MCF 10A (cell line): Measurements from ENCODE around the gene HM13. TPM values are rescaled to one million over a fixed set of nuclear protein-coding genes. Genes with fewer than 3 reads are reported as not detected.
A peak's percentile ranks its signal among the peaks of the same experiment; 100 is the strongest.

Source experiments
- BruUV-seq: library from RNA; stranded (reverse); fragments of 400-500 nt; replicated peaks from 2 replicates; lab custom pipeline; 2021; lab: Mats Ljungman, UMichigan
- CTCF ChIA-PET: fragments of 300-600 bp; sonication (Branson Sonifier 250); formaldehyde crosslinking; extraction: SDS; loops from one replicate; lab custom pipeline; 2021; ENCODE audit warnings: antibody characterized with exemption, inconsistent platforms; lab: Yijun Ruan, JAX
- POLR2A ChIA-PET: fragments of 300-600, 350-650 bp; sonication (Branson Sonifier 250); formaldehyde crosslinking; extraction: SDS; loops from one replicate; lab custom pipeline; 2020; ENCODE audit warnings: antibody characterized with exemption, inconsistent platforms; lab: Yijun Ruan, JAX
- DNase-seq: peaks from one replicate; pipeline ENCODE4 v3.0.0-alpha.2; 2018; ENCODE audit not compliant: unreplicated experiment
- H3K27ac Mint-ChIP-seq: one replicate; pipeline ENCODE4 v1.8.0; 2022; ENCODE audit warnings: mild to moderate bottlenecking, low read depth, mixed read lengths; ENCODE audit not compliant: unreplicated experiment
- H3K27me3 Mint-ChIP-seq: one replicate; pipeline ENCODE4 v1.8.0; 2022; ENCODE audit warnings: mixed read lengths; ENCODE audit not compliant: insufficient read depth, unreplicated experiment
- H3K36me3 Mint-ChIP-seq: one replicate; pipeline ENCODE4 v1.8.0; 2022; ENCODE audit warnings: mild to moderate bottlenecking, moderate library complexity, mixed read lengths; ENCODE audit not compliant: insufficient read depth, unreplicated experiment
- H3K4me1 Mint-ChIP-seq: one replicate; pipeline ENCODE4 v1.8.0; 2022; ENCODE audit warnings: mixed read lengths; ENCODE audit not compliant: insufficient read depth, unreplicated experiment
- H3K4me3 Mint-ChIP-seq: one replicate; pipeline ENCODE4 v1.8.0; 2022; ENCODE audit warnings: mild to moderate bottlenecking, moderate library complexity, mixed read lengths; ENCODE audit not compliant: unreplicated experiment
- H3K9me3 Mint-ChIP-seq: one replicate; pipeline ENCODE4 v1.8.0; 2022; ENCODE audit warnings: mixed read lengths; ENCODE audit not compliant: unreplicated experiment
- intact Hi-C: fragments of 100-400 bp; cut with micrococcal nuclease; formaldehyde crosslinking; loops from 2 replicates; pipeline ENCODE4 v1.14.1; 2022
- total RNA-seq: library from RNA; stranded (reverse); gene quantifications from 2 replicates; pipeline ENCODE4 v1.2.3, GENCODE V29; 2022
- TF ChIP-seq, protein P1 (sequence below): fragments of 200-600 bp; IDR thresholded peaks from one replicate; pipeline ENCODE4 v1.8.0; 2022; ENCODE audit warnings: antibody characterized with exemption, mild to moderate bottlenecking; ENCODE audit not compliant: unreplicated experiment

The HM13 gene
- total RNA-seq, 1 experiment from 2014 or later: 276 TPM

- intact Hi-C loops: no loop called here
- Mint-ChIP-seq H3K4me1 (peaks cover 47% of the 10 kb centered on the region), H3K9me3 (no peaks in the 10 kb centered on the region), H3K27ac (no peak overlapping the region), H3K36me3 (peaks cover 79% of the 10 kb centered on the region), H3K4me3 (no peak overlapping the region), H3K27me3 (no peaks in the 10 kb centered on the region)
- BruUV-seq: no TSS peak
- CTCF ChIA-PET: interaction anchor here (0.6 to 31.0 kb wide), 10 partner anchors 7 to 162 kb away, joined by 3 to 1902 read pairs (median 12); partner anchors contain the start of genes BCL2L1 and ID1
- TF ChIP-seq, protein P1, sequence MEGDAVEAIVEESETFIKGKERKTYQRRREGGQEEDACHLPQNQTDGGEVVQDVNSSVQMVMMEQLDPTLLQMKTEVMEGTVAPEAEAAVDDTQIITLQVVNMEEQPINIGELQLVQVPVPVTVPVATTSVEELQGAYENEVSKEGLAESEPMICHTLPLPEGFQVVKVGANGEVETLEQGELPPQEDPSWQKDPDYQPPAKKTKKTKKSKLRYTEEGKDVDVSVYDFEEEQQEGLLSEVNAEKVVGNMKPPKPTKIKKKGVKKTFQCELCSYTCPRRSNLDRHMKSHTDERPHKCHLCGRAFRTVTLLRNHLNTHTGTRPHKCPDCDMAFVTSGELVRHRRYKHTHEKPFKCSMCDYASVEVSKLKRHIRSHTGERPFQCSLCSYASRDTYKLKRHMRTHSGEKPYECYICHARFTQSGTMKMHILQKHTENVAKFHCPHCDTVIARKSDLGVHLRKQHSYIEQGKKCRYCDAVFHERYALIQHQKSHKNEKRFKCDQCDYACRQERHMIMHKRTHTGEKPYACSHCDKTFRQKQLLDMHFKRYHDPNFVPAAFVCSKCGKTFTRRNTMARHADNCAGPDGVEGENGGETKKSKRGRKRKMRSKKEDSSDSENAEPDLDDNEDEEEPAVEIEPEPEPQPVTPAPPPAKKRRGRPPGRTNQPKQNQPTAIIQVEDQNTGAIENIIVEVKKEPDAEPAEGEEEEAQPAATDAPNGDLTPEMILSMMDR: no peak
- peak; percentile 90 for DNase-seq
- POLR2A ChIA-PET: interaction anchor here (0.7 to 30.6 kb wide), 9 partner anchors 8 to 185 kb away, joined by 3 to 1321 read pairs (median 17); partner anchors contain the start of gene ID1
Observed at GRCh38 chr20:31565699-31566318, 51.6 kb downstream of the HM13 start.

DNA sequence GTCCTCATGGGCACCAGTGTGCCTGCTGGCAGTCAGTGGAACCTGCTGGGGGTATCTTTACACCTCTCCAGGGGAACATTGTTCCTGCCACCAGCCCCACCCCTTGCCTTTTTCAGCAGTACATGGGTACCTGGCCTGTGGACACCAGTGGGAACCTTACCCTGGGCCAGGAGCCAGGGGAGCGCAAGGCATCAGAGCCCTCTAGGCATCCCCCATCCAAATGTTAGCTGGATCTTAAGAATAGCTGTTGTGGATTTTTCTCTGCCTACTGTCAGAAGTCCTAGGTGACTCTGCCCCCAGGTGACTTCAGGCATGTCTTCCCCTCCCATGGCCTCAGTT is 52.0 kb downstream of the HM13 start:
- Mint-ChIP-seq H3K4me1 (peaks cover 42% of the 10 kb centered on the region), H3K27me3 (no peaks in the 10 kb centered on the region), H3K4me3 (no peak overlapping the region), H3K36me3 (peaks cover 81% of the 10 kb centered on the region), H3K27ac (peak overlapping the region; percentile 42), H3K9me3 (no peaks in the 10 kb centered on the region)
- intact Hi-C loops: no loop called here
- CTCF ChIA-PET: interaction anchor here (1.0 to 31.0 kb wide), 12 partner anchors 8 to 161 kb away, joined by 3 to 1902 read pairs (median 10); partner anchors contain the start of genes BCL2L1, HM13 and ID1
- TF ChIP-seq, protein P1: no peak
- POLR2A ChIA-PET: interaction anchor here (0.6 to 30.6 kb wide), 11 partner anchors 8 to 154 kb away, joined by 3 to 1321 read pairs (median 7); partner anchors contain the start of gene ID1
- no peak for DNase-seq
- no TSS peak for BruUV-seq

DNA sequence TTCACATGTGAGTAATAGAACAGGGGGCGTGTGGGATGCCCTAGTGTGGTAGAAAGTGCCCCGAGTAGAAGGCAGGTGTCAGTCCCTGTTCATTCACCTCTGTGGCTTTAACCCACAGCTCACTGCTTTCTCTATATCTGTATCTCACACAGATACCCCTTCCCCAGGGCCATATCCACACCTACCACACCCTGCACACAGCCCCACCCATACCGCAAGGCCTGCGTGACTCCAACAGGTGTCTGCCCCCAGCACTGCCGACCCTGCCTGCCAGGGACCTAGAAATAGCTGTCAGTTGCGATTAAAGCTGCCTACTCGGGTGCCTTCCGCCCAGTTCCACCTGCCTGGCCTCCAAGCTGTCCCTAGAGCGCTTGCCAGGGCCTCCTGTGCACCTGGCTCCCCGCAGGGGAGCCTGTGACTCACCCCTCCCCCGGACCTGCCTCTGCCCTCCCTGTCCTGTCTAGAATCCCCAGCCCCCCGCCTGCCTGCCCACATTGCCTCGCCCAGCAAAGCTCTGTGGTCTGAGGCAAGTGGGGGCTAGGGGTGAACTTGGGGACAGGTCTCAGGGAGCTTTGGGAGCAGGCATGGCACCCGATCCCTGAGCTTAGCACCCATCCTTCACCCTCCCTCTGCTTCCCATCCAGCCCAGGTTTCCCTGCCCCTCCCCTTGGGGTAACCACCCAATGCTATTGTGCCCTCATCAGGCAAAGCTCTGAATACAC is 52.6 kb downstream of the HM13 start:
- no TSS peak for BruUV-seq

More for the DNA sequence above, 52.6 kb downstream of the HM13 start:
- Mint-ChIP-seq H3K9me3 (no peaks in the 10 kb centered on the region), H3K4me3 (no peak overlapping the region), H3K27ac (peak overlapping the region; percentile 42), H3K27me3 (no peaks in the 10 kb centered on the region), H3K36me3 (peaks cover 85% of the 10 kb centered on the region), H3K4me1 (peaks cover 37% of the 10 kb centered on the region)
- peak; percentile 88 for DNase-seq
- CTCF ChIA-PET: interaction anchor here (0.6 to 31.0 kb wide), 16 partner anchors 8 to 1850 kb away, joined by 3 to 1902 read pairs (median 8); partner anchors contain the start of genes BCL2L1, HM13 and ID1
- intact Hi-C loops: no loop called here
- TF ChIP-seq, protein P1: no peak
- POLR2A ChIA-PET: interaction anchor here (0.6 to 30.6 kb wide), 12 partner anchors 9 to 153 kb away, joined by 3 to 1321 read pairs (median 6); partner anchors contain the start of gene ID1
